Peyer's patch (tissue), 4 donors: ENCODE results near the gene SLC25A6. TPM values are rescaled to one million over a fixed set of nuclear protein-coding genes. Genes with fewer than 3 reads are reported as not detected.
A peak's percentile ranks its signal among the peaks of the same experiment; 100 is the strongest.

ENCODE experiments used
- DNase-seq, 3 donors: peaks; one replicate each; pipeline ENCODE4 v3.0.0-alpha.2; 2017 to 2019
- H3K27ac ChIP-seq, 4 donors: fragments of 200-600 bp; sonication (generic); one replicate each; pipeline ENCODE4 v1.5.1; 2016 to 2019
- H3K27me3 ChIP-seq, 2 donors: fragments of 200-600 bp; sonication (generic); one replicate each; pipeline ENCODE4 v1.5.1; 2019
- H3K36me3 ChIP-seq, 3 donors: fragments of 200-600 bp; sonication (generic); one replicate each; pipeline ENCODE4 v1.5.1; 2016 to 2019
- H3K4me1 ChIP-seq, 4 donors: fragments of 200-600 bp; sonication (generic); one replicate each; pipeline ENCODE4 v1.5.1; 2016 to 2019
- H3K4me3 ChIP-seq, 4 donors: fragments of 200-600 bp; sonication (generic); 1 replicate in 3 of 4; 2 replicates in 1 of 4; pipeline ENCODE4 v1.5.1; 2016 to 2019; ENCODE audit warnings: mild to moderate bottlenecking in 1 of 4
- H3K9me3 ChIP-seq, 4 donors: fragments of 200-600 bp; sonication (generic); one replicate each; pipeline ENCODE4 v1.5.1; 2016 to 2019; ENCODE audit warnings: mild to moderate bottlenecking in 1 of 4
- POLR2A ChIP-seq, 2 donors: fragments of 450-650 bp; IDR thresholded peaks; one replicate each; pipeline ENCODE4 v1.5.1; 2017; ENCODE audit warnings: antibody characterized with exemption in 2 of 2, mild to moderate bottlenecking in 2 of 2, moderate library complexity in 2 of 2
- total RNA-seq, 4 donors: library from RNA; depleted of rRNA; stranded (reverse); fragments of >200 nt; gene quantifications; one replicate each; pipeline ENCODE4 v1.1.0, GENCODE V29; 2016
- TF ChIP-seq, protein P1 (sequence below), 6 experiments: fragments of 450-650 bp in 4 of 6; fragments of 200-600 bp in 2 of 6; sonication (generic) in 1 of 6; IDR thresholded peaks; one replicate each; pipeline ENCODE4 v1.5.1; 2017 to 2019; ENCODE audit warnings: antibody characterized with exemption in 6 of 6, mild to moderate bottlenecking in 3 of 6, moderate library complexity in 1 of 6

The SLC25A6 gene
- total RNA-seq, 4 donors from 2014 or later = 201 to 361 (median 314) TPM

DNA sequence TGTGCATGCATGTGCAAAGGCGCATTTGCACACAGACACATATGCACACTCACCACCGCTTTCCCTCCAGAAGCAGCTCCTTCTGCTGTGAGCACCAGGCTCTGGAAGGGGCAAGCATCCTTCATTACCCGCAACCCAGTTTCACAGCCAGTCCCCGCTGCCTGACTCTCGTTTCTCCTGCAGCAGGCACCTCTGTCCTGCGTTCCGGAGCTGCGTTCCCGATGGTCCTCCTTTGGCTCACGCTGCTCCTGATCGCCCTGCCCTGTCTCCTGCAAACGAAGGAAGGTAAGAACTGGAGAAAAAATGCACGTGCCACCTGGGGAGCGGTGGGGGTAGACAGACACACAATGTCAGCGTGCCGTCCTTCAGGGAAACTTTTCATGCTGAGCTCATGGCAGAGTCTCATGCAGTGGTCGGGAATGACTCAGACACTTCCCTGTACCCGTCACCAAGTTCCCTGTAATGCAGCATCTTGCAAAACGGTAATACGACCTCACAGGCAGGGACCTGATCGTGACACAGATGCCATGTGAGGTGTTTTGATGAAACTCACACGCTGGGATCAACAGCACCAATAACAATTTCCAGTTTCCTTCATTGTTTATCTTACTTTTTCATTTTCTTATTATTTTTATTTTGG lies 50.2 kb downstream of the SLC25A6 start:
- H3K27ac ChIP-seq = no peak overlapping the region
- H3K36me3 ChIP-seq = no peaks in the 10 kb centered on the region
- peaks cover 0 to under 1% (median 0%) of the 10 kb centered on the region in 4 donors for H3K4me1 ChIP-seq
- DNase-seq = no peak
- peaks cover 0 to 13% (median 0%) of the 10 kb centered on the region in 4 donors for H3K9me3 ChIP-seq
- TF ChIP-seq, protein P1, sequence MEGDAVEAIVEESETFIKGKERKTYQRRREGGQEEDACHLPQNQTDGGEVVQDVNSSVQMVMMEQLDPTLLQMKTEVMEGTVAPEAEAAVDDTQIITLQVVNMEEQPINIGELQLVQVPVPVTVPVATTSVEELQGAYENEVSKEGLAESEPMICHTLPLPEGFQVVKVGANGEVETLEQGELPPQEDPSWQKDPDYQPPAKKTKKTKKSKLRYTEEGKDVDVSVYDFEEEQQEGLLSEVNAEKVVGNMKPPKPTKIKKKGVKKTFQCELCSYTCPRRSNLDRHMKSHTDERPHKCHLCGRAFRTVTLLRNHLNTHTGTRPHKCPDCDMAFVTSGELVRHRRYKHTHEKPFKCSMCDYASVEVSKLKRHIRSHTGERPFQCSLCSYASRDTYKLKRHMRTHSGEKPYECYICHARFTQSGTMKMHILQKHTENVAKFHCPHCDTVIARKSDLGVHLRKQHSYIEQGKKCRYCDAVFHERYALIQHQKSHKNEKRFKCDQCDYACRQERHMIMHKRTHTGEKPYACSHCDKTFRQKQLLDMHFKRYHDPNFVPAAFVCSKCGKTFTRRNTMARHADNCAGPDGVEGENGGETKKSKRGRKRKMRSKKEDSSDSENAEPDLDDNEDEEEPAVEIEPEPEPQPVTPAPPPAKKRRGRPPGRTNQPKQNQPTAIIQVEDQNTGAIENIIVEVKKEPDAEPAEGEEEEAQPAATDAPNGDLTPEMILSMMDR (IDR thresholded peaks at IDR 0.05) = no peak
- TF ChIP-seq POLR2A (IDR thresholded peaks at IDR 0.05) = no peak
- H3K27me3 ChIP-seq = no peaks in the 10 kb centered on the region
- H3K4me3 ChIP-seq = no peak overlapping the region

DNA sequence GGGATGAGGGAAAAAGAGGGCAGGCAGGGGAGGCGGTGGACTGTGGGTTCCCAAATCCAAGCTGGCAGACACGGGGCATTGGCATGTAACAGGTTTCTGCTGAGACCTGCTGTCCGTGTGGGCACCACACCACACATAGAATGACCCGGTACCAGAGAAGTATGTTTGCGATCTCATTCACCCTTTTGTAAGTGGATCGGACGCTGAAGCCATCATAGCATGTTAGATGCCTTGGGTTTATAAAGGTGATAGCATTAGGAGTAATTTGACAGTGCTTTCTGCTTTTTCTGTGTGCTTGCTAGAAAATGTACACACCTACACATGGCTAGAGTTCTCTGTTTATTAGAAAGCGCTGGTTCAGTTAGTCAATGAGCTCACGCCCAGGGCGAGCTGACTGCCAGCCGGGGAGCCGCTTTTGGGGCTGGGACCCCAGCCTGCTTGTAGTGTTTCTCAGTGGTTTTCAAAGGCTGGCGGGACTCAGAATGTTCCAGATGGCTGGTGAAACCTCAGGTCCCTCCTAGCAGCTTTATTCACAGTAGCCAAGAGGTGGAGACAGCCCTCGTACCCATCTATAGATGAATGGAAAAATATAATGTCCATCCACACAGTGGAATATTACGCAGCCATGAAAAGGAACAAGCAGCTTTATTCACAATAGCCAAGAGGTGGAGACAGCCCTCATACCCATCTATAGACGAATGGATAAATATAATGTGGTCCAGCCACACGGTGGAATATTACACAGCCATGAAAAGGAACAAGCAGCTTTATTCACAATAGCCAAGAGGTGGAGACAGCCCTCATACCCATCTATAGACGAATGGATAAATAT lies 54.7 kb downstream of the SLC25A6 start:
- peaks cover 0 to 13% (median 0%) of the 10 kb centered on the region in 4 donors for H3K9me3 ChIP-seq
- H3K4me3 ChIP-seq = peak overlapping the region; percentile 14 to 50 (median 36)
- H3K27me3 ChIP-seq = no peaks in the 10 kb centered on the region
- no peak for DNase-seq
- TF ChIP-seq POLR2A (IDR thresholded peaks at IDR 0.05) = no peak
- TF ChIP-seq, protein P1 (IDR thresholded peaks at IDR 0.05) = no peak
- H3K27ac ChIP-seq = peak overlapping the region in 2 of 4 donors; percentile 43 to 68
- peaks cover 0 to 9% (median 0%) of the 10 kb centered on the region in 4 donors for H3K4me1 ChIP-seq
- H3K36me3 ChIP-seq = no peaks in the 10 kb centered on the region

DNA sequence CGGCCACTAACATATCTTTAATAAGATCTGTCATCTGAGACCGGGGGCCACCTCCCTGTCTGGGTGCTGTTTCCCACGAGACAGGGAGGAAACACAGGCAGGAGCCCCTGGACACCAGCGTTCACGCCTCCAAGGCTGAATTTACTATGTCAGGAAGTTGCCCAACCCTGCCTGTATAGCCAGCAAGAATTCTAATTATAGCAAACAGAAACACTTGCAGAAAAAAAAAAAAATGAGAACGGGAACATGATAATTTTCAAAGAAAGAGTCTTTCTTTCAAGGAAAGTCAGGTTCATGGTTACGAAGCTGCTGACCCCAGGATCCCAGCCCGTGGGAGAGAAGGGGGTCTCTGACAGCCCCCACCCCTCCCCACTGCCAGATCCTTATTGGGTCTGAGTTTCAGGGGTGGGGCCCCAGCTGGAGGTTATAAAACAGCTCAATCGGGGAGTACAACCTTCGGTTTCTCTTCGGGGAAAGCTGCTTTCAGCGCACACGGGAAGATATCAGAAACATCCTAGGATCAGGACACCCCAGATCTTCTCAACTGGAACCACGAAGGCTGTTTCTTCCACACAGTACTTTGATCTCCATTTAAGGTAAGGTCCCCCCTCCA lies 55.5 kb downstream of the SLC25A6 start, which contains the start of gene IL3RA:
IL3RA (plus strand) TSS at position 455 of the 613 bp plus-strand sequence. CDS start 4,981 bp downstream, outside the sequence.
- peak in 1 of 3 donors; percentile 57 for DNase-seq
- TF ChIP-seq POLR2A (IDR thresholded peaks at IDR 0.05) = no peak
- TF ChIP-seq, protein P1 (IDR thresholded peaks at IDR 0.05) = no peak
- Histone ChIP-seq H3K9me3 (peaks cover 0 to 13% (median 0%) of the 10 kb centered on the region in 4 donors), H3K4me1 (peaks cover 0 to 9% (median 0%) of the 10 kb centered on the region in 4 donors), H3K36me3 (no peaks in the 10 kb centered on the region), H3K4me3 (peak within 1 kb of the TSS; percentile 14 to 50 (median 36)), H3K27me3 (no peaks in the 10 kb centered on the region), H3K27ac (peak within 1 kb of the TSS in 2 of 4 donors; percentile 43 to 68)

Other genes with a start within 250 kb of the SLC25A6 start
- gene CRLF2, start 179.5 kb downstream of the SLC25A6 start, total RNA-seq = not detected
- 10 to 100 TPM in 1 of 4 donors, 1 to 10 TPM in 3; 2.5 to 16.5 (median 3.1) TPM for gene CSF2RA, start 123.3 kb downstream of the SLC25A6 start, total RNA-seq
- gene IL3RA, start 55.3 kb downstream of the SLC25A6 start, total RNA-seq = 1 to 10 TPM in 3 of 4 donors, under 1 TPM in 1; 0.88 to 2.4 (median 1.6) TPM
- 10 to 100 TPM in 3 of 4 donors, 1 to 10 TPM in 1; 9.5 to 23.9 (median 15.1) TPM for gene ASMTL, start 60.8 kb upstream of the SLC25A6 start, total RNA-seq
- gene P2RY8, start 145.1 kb upstream of the SLC25A6 start, total RNA-seq = 1 to 10 TPM in 2 of 4 donors, under 1 TPM in 2; 0.35 to 5.8 (median 1.2) TPM
- gene AKAP17A, start 199.5 kb upstream of the SLC25A6 start, total RNA-seq = 100 to 1,000 TPM in 3 of 4 donors, 10 to 100 TPM in 1; 41.0 to 201 (median 107) TPM
- gene ASMT, start 222.9 kb upstream of the SLC25A6 start, total RNA-seq = 10 to 100 TPM in 1 of 4 donors, not detected in 3; 12.4 TPM